ENCODE measurements around the gene CDK6. TPM values are rescaled to one million over a fixed set of nuclear protein-coding genes. Genes with fewer than 3 reads are reported as not detected.
A peak's percentile ranks its signal among the peaks of the same experiment; 100 is the strongest.

CDK6 gene
- total and polyA plus RNA-seq, 10 donors, result 0.91 to 37.8 (median 25.5) TPM

- 8 to 17% (median 13%) methylated on average over 4 of the region's 4 CpGs for WGBS, 5 donors
- TF ChIP-seq POLR2AphosphoS5 (IDR thresholded peaks at IDR 0.05) (no peak), POLR2A (IDR thresholded peaks at IDR 0.05) (no peak), CTCF (IDR thresholded peaks at IDR 0.05 in 8 of 11, conservative IDR thresholded peaks at IDR 0.05 in 3 of 11) (no peak)
- peaks cover 0 to 16% (median 12%) of the 10 kb centered on the region in 8 donors for H3K9me3 ChIP-seq
Measured at GRCh38 chr7:92813390-92814024, 22.9 kb downstream of the CDK6 start.

DNA sequence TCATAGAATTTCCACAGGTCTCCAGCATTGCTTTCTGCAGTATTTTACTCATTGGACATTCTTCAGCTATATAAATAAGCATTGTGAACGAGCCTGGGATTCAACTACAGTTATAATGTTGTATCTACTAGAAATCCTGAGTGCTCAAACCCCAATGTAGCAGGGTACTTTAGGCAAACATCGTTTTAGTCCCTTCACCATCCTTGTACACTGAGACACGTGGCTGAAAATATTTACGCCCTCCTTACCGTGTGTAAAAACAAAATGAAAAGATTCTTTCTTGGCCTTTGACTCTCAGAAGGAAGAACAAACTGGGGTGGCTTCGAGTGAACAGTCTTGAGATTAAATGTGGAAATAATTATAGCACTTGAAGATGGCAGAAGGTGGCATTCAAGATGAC lies 25.2 kb downstream of the CDK6 start:
- H3K4me3 ChIP-seq, result no peak overlapping the region
- no peak for DNase-seq
- H3K27ac ChIP-seq, result peak overlapping the region in 1 of 8 donors; percentile 81
- 86 to 89% (median 88%) methylated on average over 6 of the region's 6 CpGs for WGBS, 5 donors
- no peaks in the 10 kb centered on the region for H3K36me3 ChIP-seq
- H3K9me3 ChIP-seq, result peaks cover 0 to 10% (median 7%) of the 10 kb centered on the region in 8 donors
- H3K4me1 ChIP-seq, result peaks cover 20 to 62% (median 43%) of the 10 kb centered on the region in 6 donors
- TF ChIP-seq POLR2AphosphoS5 (IDR thresholded peaks at IDR 0.05), result no peak
- TF ChIP-seq CTCF (IDR thresholded peaks at IDR 0.05 in 8 of 11, conservative IDR thresholded peaks at IDR 0.05 in 3 of 11), result no peak
- no peak for TF ChIP-seq POLR2A (IDR thresholded peaks at IDR 0.05)
- H3K27me3 ChIP-seq (replicated peaks in 1 of 7), result no peaks in the 10 kb centered on the region
- intact Hi-C loops (cut with DNase I; ENCODE audit: low total_unique reads), result no loop called here

More at GRCh38 chr7:92813390-92814024, 22.9 kb downstream of the CDK6 start:
- Histone ChIP-seq H3K27ac (peak overlapping the region in 6 of 8 donors; percentile 12 to 54 (median 36)), H3K36me3 (no peaks in the 10 kb centered on the region), H3K4me1 (peaks cover 20 to 62% (median 39%) of the 10 kb centered on the region in 6 donors), H3K4me3 (no peak overlapping the region), H3K27me3 (replicated peaks in 1 of 7) (no peaks in the 10 kb centered on the region)
- DNase-seq, result no peak
- intact Hi-C loops (cut with DNase I; ENCODE audit: low total_unique reads), result no loop called here

- intact Hi-C loops (cut with DNase I; ENCODE audit: low total_unique reads), result no loop called here
- Histone ChIP-seq H3K4me3 (peak overlapping the region in 1 of 8 donors; percentile 29), H3K4me1 (peaks cover 20 to 56% (median 43%) of the 10 kb centered on the region in 6 donors), H3K27me3 (replicated peaks in 1 of 7) (no peaks in the 10 kb centered on the region), H3K36me3 (no peaks in the 10 kb centered on the region), H3K27ac (peak overlapping the region; percentile 29 to 81 (median 76)), H3K9me3 (no peaks in the 10 kb centered on the region)
- WGBS, 5 donors, result 14 to 32% (median 14%) methylated on average over 10 of the region's 10 CpGs
- peak; percentile 68 for DNase-seq
- no peak for TF ChIP-seq CTCF (IDR thresholded peaks at IDR 0.05 in 8 of 11, conservative IDR thresholded peaks at IDR 0.05 in 3 of 11)
- TF ChIP-seq POLR2A (IDR thresholded peaks at IDR 0.05), result no peak
- TF ChIP-seq POLR2AphosphoS5 (IDR thresholded peaks at IDR 0.05), result peak in 1 of 3 donors; percentile 91
Measured at GRCh38 chr7:92809760-92810573, 26.4 kb downstream of the CDK6 start.

DNA sequence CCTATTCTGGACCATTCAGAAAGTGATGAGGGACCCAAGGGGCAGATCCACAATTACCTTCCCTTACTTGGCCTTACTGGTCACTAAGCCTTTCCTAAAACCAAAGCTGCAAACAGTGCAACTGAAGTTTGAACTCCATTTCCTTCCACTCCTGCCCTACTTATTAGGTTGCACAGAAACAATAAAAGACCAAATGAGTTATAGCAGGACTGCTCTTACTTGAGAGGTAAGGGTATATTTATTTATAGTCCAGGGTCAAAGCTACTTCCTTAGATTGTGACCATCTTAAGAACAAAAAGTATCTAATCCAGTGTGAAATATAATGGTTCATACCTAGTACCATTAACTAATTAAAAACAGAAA lies 27.0 kb downstream of the CDK6 start:
- peak overlapping the region; percentile 29 to 81 (median 76) for H3K27ac ChIP-seq
- no peaks in the 10 kb centered on the region for H3K9me3 ChIP-seq
- H3K36me3 ChIP-seq, result no peaks in the 10 kb centered on the region
- H3K27me3 ChIP-seq (replicated peaks in 1 of 7), result no peaks in the 10 kb centered on the region
- H3K4me3 ChIP-seq, result peak overlapping the region in 1 of 8 donors; percentile 29
- intact Hi-C loops (cut with DNase I; ENCODE audit: low total_unique reads), result no loop called here
- no peak for TF ChIP-seq POLR2A (IDR thresholded peaks at IDR 0.05)
- TF ChIP-seq POLR2AphosphoS5 (IDR thresholded peaks at IDR 0.05), result no peak
- H3K4me1 ChIP-seq, result peaks cover 20 to 53% (median 43%) of the 10 kb centered on the region in 6 donors
- no peak for DNase-seq

Data from spleen (tissue), 11 donors.